Measurements from ENCODE around the gene AQP1.

The AQP1 gene

DNA sequence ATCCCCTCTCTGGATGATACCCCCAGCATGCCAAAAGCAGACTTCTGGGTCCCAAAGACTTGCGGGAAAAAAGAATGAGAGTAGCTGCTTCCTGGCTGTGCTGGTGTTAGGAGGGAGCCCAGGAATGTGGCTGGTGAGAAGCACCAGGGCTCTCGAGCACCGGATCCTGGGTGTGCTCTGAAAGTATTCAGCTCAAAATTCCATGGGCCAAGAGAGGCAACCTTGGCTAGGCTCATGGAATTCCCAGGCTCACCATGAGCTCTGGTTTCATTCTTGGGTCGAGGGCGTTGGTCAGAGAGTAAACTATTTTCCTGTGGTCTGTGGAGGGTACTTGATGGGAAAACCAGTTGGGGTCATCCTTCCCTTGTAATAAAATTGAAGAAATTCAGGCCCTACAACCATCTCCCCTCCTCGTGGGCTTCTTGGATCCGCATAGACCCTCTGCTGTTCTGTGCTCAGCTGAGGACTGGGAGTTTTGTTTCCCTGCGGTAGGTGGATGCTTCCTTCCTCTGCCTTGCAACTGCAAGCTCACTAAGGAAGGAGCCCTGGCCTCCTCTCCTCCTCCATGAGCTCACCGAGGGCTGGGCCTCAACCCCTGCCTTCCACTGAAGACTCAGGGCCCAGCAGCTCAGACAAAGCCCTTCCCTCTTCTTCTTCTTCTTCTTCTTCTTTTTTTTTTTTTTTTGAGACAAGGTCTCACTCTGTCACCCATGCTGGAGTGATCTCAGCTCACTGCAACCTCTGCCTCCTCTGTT, 34.5 kb upstream of the AQP1 start:
- TF ChIP-seq, protein P1, sequence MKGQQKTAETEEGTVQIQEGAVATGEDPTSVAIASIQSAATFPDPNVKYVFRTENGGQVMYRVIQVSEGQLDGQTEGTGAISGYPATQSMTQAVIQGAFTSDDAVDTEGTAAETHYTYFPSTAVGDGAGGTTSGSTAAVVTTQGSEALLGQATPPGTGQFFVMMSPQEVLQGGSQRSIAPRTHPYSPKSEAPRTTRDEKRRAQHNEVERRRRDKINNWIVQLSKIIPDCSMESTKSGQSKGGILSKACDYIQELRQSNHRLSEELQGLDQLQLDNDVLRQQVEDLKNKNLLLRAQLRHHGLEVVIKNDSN (IDR thresholded peaks at IDR 0.05) = no peak
- TF ChIP-seq TCF12 (IDR thresholded peaks at IDR 0.05; ENCODE audit: low read depth) (no peak), CEBPB (IDR thresholded peaks at IDR 0.05) (no peak), EP300 (IDR thresholded peaks at IDR 0.05; ENCODE audit: borderline replicate concordance) (no peak), ZBTB7A (IDR thresholded peaks at IDR 0.05; ENCODE audit: low read depth) (no peak), RAD21 (IDR thresholded peaks at IDR 0.05; ENCODE audit: low read depth) (no peak), TEAD4 (IDR thresholded peaks at IDR 0.05) (no peak), REST (IDR thresholded peaks at IDR 0.05; ENCODE audit: low read depth) (no peak), MAX (IDR thresholded peaks at IDR 0.05) (no peak), CREB1 (IDR thresholded peaks at IDR 0.05; ENCODE audit: low read depth) (no peak), YY1 (IDR thresholded peaks at IDR 0.05; ENCODE audit: low read depth) (no peak), EGR1 (IDR thresholded peaks at IDR 0.05) (no peak)

GRCh38 chr7:30877993-30878392, 33.7 kb upstream of the AQP1 start:
- TF ChIP-seq TCF12 (IDR thresholded peaks at IDR 0.05; ENCODE audit: low read depth) (no peak), CREB1 (IDR thresholded peaks at IDR 0.05; ENCODE audit: low read depth) (no peak), EGR1 (IDR thresholded peaks at IDR 0.05) (no peak), REST (IDR thresholded peaks at IDR 0.05; ENCODE audit: low read depth) (no peak), YY1 (IDR thresholded peaks at IDR 0.05; ENCODE audit: low read depth) (no peak), EP300 (IDR thresholded peaks at IDR 0.05; ENCODE audit: borderline replicate concordance) (no peak), CEBPB (IDR thresholded peaks at IDR 0.05) (no peak)

DNA sequence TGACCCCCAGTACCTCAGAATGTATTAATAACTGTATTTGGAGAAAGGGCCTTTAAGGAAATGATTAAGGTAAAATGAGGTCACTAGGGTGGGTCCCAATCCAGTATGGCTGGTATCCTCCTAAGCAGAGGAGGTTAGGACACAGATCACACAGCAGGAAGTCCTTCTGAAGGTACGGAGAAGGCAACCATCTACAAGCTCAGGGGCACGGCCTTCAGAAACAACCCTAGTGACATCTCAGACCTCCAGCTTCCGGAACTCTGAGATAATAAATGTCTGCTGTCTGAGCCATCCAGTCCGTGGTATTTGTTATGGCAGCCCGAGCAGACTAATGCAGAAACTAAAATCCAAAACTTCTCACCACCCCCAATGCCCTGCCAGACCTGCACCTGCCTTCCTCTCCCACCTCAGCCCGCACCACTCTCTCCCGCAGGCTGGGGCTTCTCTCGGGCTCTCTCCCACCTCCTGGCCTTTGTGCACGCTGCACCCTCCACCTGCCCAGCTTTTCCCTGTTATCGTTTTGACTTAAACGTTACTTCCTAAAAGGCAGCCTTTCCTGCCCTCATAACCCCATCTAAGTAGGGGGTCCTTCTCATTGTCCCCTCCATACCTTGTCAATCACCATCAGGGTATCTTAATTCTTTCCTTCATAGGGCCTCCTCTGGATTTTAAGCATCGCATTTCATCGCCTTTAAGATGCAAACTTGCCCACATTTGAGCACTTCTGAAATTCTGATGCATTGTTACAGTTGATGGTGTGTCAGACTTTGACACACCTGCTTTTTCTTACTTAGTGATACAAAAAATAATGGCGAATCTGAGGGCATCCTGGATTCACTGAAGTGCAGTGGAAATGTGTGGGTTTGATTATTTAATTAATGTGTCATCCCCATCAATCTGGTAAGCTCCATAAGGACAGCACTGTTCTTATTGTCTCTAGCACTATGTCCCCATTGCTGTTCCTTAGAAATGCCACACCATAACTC, 32.2 kb upstream of the AQP1 start:
- no peak for TF ChIP-seq CREB1 (IDR thresholded peaks at IDR 0.05; ENCODE audit: low read depth)
- TF ChIP-seq EGR1 (IDR thresholded peaks at IDR 0.05) = no peak
- no peak for TF ChIP-seq TAF1 (IDR thresholded peaks at IDR 0.05; ENCODE audit: low read depth)
- TF ChIP-seq, protein P1 (IDR thresholded peaks at IDR 0.05) = no peak
- TF ChIP-seq EP300 (IDR thresholded peaks at IDR 0.05; ENCODE audit: borderline replicate concordance) = no peak
- TF ChIP-seq TEAD4 (IDR thresholded peaks at IDR 0.05) = no peak
- TF ChIP-seq YY1 (IDR thresholded peaks at IDR 0.05; ENCODE audit: low read depth) = no peak
- no peak for TF ChIP-seq RAD21 (IDR thresholded peaks at IDR 0.05; ENCODE audit: low read depth)
- TF ChIP-seq NFIC (IDR thresholded peaks at IDR 0.05) = no peak
- no peak for TF ChIP-seq TCF12 (IDR thresholded peaks at IDR 0.05; ENCODE audit: low read depth)
- no peak for TF ChIP-seq REST (IDR thresholded peaks at IDR 0.05; ENCODE audit: low read depth)
- TF ChIP-seq FOXM1 (IDR thresholded peaks at IDR 0.05; ENCODE audit: borderline replicate concordance, low read depth) = no peak
- TF ChIP-seq ZBTB7A (IDR thresholded peaks at IDR 0.05; ENCODE audit: low read depth) = no peak
- TF ChIP-seq MAX (IDR thresholded peaks at IDR 0.05) = no peak
